K562 (cell line): ENCODE data around the gene UBE2B. TPM values are rescaled to one million over a fixed set of nuclear protein-coding genes. Genes with fewer than 3 reads are reported as not detected.

Experiments
- ATAC-seq: fragments of 200-7000 bp; cut with Tn5 transposase; 3 replicates; pipeline ENCODE4 v1.9.1; 2020; ENCODE audit warnings: moderate library complexity
- BruUV-seq: library from RNA; stranded (reverse); fragments of 400-500 nt; replicated peaks from 2 replicates; lab custom pipeline; 2021; lab: Mats Ljungman, UMichigan
- CTCF ChIA-PET: fragments of 300-600 bp; formaldehyde crosslinking; extraction: SDS; loops from one replicate; lab custom pipeline; 2021; ENCODE audit warnings: low intra/inter-chr PET ratio; lab: Yijun Ruan, JAX
- POLR2A ChIA-PET: fragments of 300-600, 350-650 bp; sonication (Branson Sonifier 250); formaldehyde crosslinking; extraction: SDS; loops from one replicate; lab custom pipeline; 2021; ENCODE audit warnings: antibody characterized with exemption, inconsistent platforms; lab: Yijun Ruan, JAX
- DNase-seq, 4 experiments: peaks; one replicate each; pipeline versions ENCODE4 v3.0.0 to v3.0.0-alpha.2; 2011 to 2018; ENCODE audit warnings: low spot score in 3 of 4, mixed read lengths in 3 of 4; ENCODE audit errors: extremely low read depth in 1 of 4
- FAIRE-seq: peaks from 2 replicates; lab custom pipeline; 2011; peaks lifted over from hg19 to GRCh38; lab: Jason Lieb, UNC
- H2AFZ ChIP-seq: 2 replicates; pipeline ENCODE4 v1.6.0; 2011; ENCODE audit warnings: low read depth, low read length, control low read depth, inconsistent platforms
- H3K27ac ChIP-seq: fragments of 200-600 bp; 3 replicates; pipeline ENCODE4 v1.8.0; 2011; ENCODE audit warnings: low read depth, mild to moderate bottlenecking, control low read depth, inconsistent platforms, low read length, moderate library complexity, mixed read lengths; ENCODE audit errors: extremely low read depth
- H3K27me3 ChIP-seq, 2 experiments: fragments of 300-600 bp in 1 of 2; 2 replicates in 1 of 2; 3 replicates in 1 of 2; pipeline versions ENCODE4 v1.6.0 to v1.8.0; 2011; ENCODE audit warnings: inconsistent platforms in 2 of 2, low read length in 2 of 2, mild to moderate bottlenecking in 1 of 2, mixed read lengths in 1 of 2, moderate library complexity in 1 of 2; ENCODE audit not compliant: control insufficient read depth in 2 of 2, insufficient read depth in 2 of 2
- H3K36me3 ChIP-seq: fragments of 300-600 bp; 3 replicates; pipeline ENCODE4 v1.8.0; 2011; ENCODE audit warnings: mild to moderate bottlenecking, low read length, inconsistent platforms; ENCODE audit not compliant: control insufficient read depth, insufficient read depth
- H3K4me1 ChIP-seq, 2 experiments: fragments of 200-600 bp in 1 of 2; replicated peaks in 1 of 2; 2 replicates in 1 of 2; 3 replicates in 1 of 2; pipeline versions ENCODE4 v1.5.1 to v1.8.0; 2011; ENCODE audit warnings: inconsistent platforms in 2 of 2, low read length in 2 of 2, mild to moderate bottlenecking in 1 of 2, mixed read lengths in 1 of 2, moderate library complexity in 1 of 2; ENCODE audit not compliant: control insufficient read depth in 2 of 2, insufficient read depth in 2 of 2
- H3K4me2 ChIP-seq: 2 replicates; pipeline ENCODE4 v1.6.1; 2011; ENCODE audit warnings: low read length, control low read depth, inconsistent platforms, mixed read lengths; ENCODE audit not compliant: insufficient read depth
- H3K4me3 ChIP-seq: fragments of 200-600 bp; sonication (generic), shearing (Covaris generic); 2 replicates; pipeline ENCODE4 v1.5.1; 2016; ENCODE audit warnings: control low read depth, inconsistent platforms
- H3K79me2 ChIP-seq: fragments of 200-600 bp; 3 replicates; pipeline ENCODE4 v1.8.0; 2011; ENCODE audit warnings: low read length, inconsistent platforms; ENCODE audit not compliant: control insufficient read depth, insufficient read depth
- H3K9ac ChIP-seq, 2 experiments: 2 replicates each; pipeline versions ENCODE4 v1.6.0 to v1.6.1; 2011; ENCODE audit warnings: low read depth in 2 of 2, low read length in 2 of 2, control low read depth in 1 of 2, inconsistent platforms in 1 of 2, mild to moderate bottlenecking in 1 of 2, mixed read lengths in 1 of 2; ENCODE audit not compliant: insufficient read depth in 1 of 2
- H3K9me1 ChIP-seq: one replicate; pipeline ENCODE4 v1.6.0; 2011; ENCODE audit warnings: inconsistent platforms, mild to moderate bottlenecking, low read length, moderate library complexity; ENCODE audit not compliant: control insufficient read depth, insufficient read depth
- H3K9me3 ChIP-seq: replicated peaks from 2 replicates; pipeline ENCODE4 v1.5.1; 2011; ENCODE audit warnings: low read depth, low read length, inconsistent platforms; ENCODE audit not compliant: control insufficient read depth, insufficient read depth
- H4K20me1 ChIP-seq: replicated peaks from 2 replicates; pipeline ENCODE4 v1.6.1; 2011; ENCODE audit warnings: low read length, inconsistent platforms, mixed read lengths; ENCODE audit not compliant: control insufficient read depth, insufficient read depth
- ATF3 ChIP-seq, 2 experiments: fragments of 450-650 bp in 1 of 2; sonication (generic) in 1 of 2; formaldehyde crosslinking in 1 of 2; IDR thresholded peaks in 1 of 2; conservative IDR thresholded peaks in 1 of 2; 2 replicates each; pipeline versions ENCODE4 v1.6.1 to v1.8.1; 2016 to 2023; ENCODE audit warnings: mild to moderate bottlenecking in 2 of 2, moderate library complexity in 2 of 2, inconsistent platforms in 1 of 2, missing genetic modification reagents in 1 of 2
- TOE1 ChIP-seq, 2 experiments: fragments of 450-650 bp in 1 of 2; sonication (generic) in 1 of 2; formaldehyde crosslinking in 1 of 2; IDR thresholded peaks; 2 replicates each; pipeline versions ENCODE4 v1.7.1 to v1.8.0; 2016 to 2022; ENCODE audit warnings: borderline replicate concordance in 2 of 2, mild to moderate bottlenecking in 2 of 2, antibody characterized with exemption in 1 of 2, inconsistent platforms in 1 of 2, low read depth in 1 of 2, missing genetic modification reagents in 1 of 2, moderate library complexity in 1 of 2
- WGBS: fragments of 100-300 bp; shearing (Covaris generic); methylation state at CpG from one replicate; pipeline ENCODE4 v1.1.6; 2016; ENCODE audit warnings: low coverage, mixed read lengths; ENCODE audit not compliant: insufficient coverage; ENCODE audit errors: missing lambda C conversion rate; 5-methylcytosine and 5-hydroxymethylcytosine counted together
- in situ Hi-C: fragments of 300-500 bp; cut with MboI; formaldehyde crosslinking; loops from 4 replicates; pipeline ENCODE4 v1.15.0; 2018; ENCODE audit warnings: inconsistent platforms, mixed read lengths
- intact Hi-C: fragments of 100-400 bp; cut with micrococcal nuclease; formaldehyde crosslinking; loops from 2 replicates; pipeline ENCODE4 v1.14.2; 2022
- polyA plus RNA-seq, 8 experiments: library from polyadenylated mRNA; depleted of rRNA in 4 of 8; stranded (reverse) in 5 of 8; unstranded in 3 of 8; fragments of >200 nt; fragmentation: Nextera tagmentation in 2 of 8; fragmentation: Illumina TruSeq in 1 of 8; extraction: Ambion mirVana in 2 of 8; extraction: Trizol in 1 of 8; gene quantifications; 2 replicates each; pipeline versions ENCODE4 v1.2.1 to v1.2.3, GENCODE V29; 2011 to 2014; ENCODE audit warnings: inconsistent platforms in 1 of 8, missing spikeins in 1 of 8
- total RNA-seq, 7 experiments: library from RNA; depleted of rRNA in 6 of 7; stranded (reverse); fragments of >200 nt in 6 of 7; fragmentation: Illumina TruSeq in 2 of 7; extraction: Trizol in 2 of 7; gene quantifications; 2 replicates each; pipeline versions ENCODE4 v1.2.1 to v1.2.3, GENCODE V29; 2011 to 2021; ENCODE audit warnings: low replicate concordance in 1 of 7

The UBE2B gene
- total and polyA plus RNA-seq, 9 of the 15 experiments (the other 6 are each of a cell fraction or from before 2014, with no cell fraction given) = 13.1 to 198 (median 75.5) TPM

GRCh38 chr5:134435560-134435959 lies 64.2 kb downstream of the UBE2B start:
- no peak for FAIRE-seq
- DNase-seq = no peak
- POLR2A ChIA-PET = interaction anchor here (2.2 kb wide), 1 partner anchor 31 kb away, joined by 7 read pairs; no protein-coding TSS in a partner anchor
- no peaks in the 10 kb centered on the region; a peak in 1 of 5 replicates for H3K27me3 ChIP-seq
- CTCF ChIA-PET = no interaction called here
- no peak for TF ChIP-seq TOE1 (IDR thresholded peaks at IDR 0.05; ENCODE audit: borderline replicate concordance)
- no peak for TF ChIP-seq TOE1 (CRISPR knock-in tag; IDR thresholded peaks at IDR 0.05; ENCODE audit: borderline replicate concordance, low read depth)
- peak; percentile 30; the same call in 1 of the 2 replicates for TF ChIP-seq ATF3 (IDR thresholded peaks at IDR 0.05)
- TF ChIP-seq ATF3 (CRISPR knock-in tag; conservative IDR thresholded peaks at IDR 0.05) = no peak
- intact Hi-C loops (no loop called here), in situ Hi-C loops (no loop called here)
- H3K4me1 ChIP-seq = peaks cover 27 to 30% of the 10 kb centered on the region in 2 experiments; a peak in 4 of 5 replicates
- no peak overlapping the region; a peak in 1 of 4 replicates for H3K9ac ChIP-seq
- H3K9me1 ChIP-seq = no peaks in the 10 kb centered on the region
- no peaks in the 10 kb centered on the region for H3K9me3 ChIP-seq
- H3K4me3 ChIP-seq = no peak overlapping the region
- H4K20me1 ChIP-seq = no peaks in the 10 kb centered on the region
- no TSS peak for BruUV-seq
- no peak overlapping the region for H3K27ac ChIP-seq
- 33% methylated on average over 2 of the region's 2 CpGs for WGBS
- H3K79me2 ChIP-seq = no peaks in the 10 kb centered on the region
- H2AFZ ChIP-seq = no peak overlapping the region
- no peak for ATAC-seq
- no peak overlapping the region for H3K4me2 ChIP-seq
- H3K36me3 ChIP-seq = no peaks in the 10 kb centered on the region
